Activated T-cell treated with anti-CD3 and anti-CD28 coated beads, Interleukin-2, amount 50 U/mL, for 72 hours (primary cell): Measurements from ENCODE around the gene SPDYE17. TPM values are rescaled to one million over a fixed set of nuclear protein-coding genes. Genes with fewer than 3 reads are reported as not detected.
"Not testable (repeated sequence)": the region's sequence is repeated elsewhere in the genome, so short reads cannot be mapped to it uniquely, and the experiment has no call there.

Source experiments
- ATAC-seq, 2 donors: fragments of 150-1000 bp; cut with Tn5 transposase; replicated peaks in 1 of 2; 2 replicates each; pipeline ENCODE4 v1.10.0; 2021; ENCODE audit warnings: moderate library complexity in 2 of 2, mild to moderate bottlenecking in 1 of 2
- DNase-seq, 2 donors: peaks; one replicate each; pipeline ENCODE4 v3.0.0; 2021 to 2022; ENCODE audit warnings: mixed read lengths in 1 of 2
- H3K27ac Mint-ChIP-seq: one replicate; pipeline ENCODE4 v1.8.0; 2022; ENCODE audit warnings: mild to moderate bottlenecking, moderate library complexity, mixed read lengths
- H3K27me3 Mint-ChIP-seq: one replicate; pipeline ENCODE4 v1.8.0; 2022; ENCODE audit warnings: low read depth, mixed read lengths
- H3K36me3 Mint-ChIP-seq, 2 donors: one replicate each; pipeline ENCODE4 v1.8.0; 2022; ENCODE audit warnings: mixed read lengths in 2 of 2, mild to moderate bottlenecking in 1 of 2; ENCODE audit not compliant: insufficient read depth in 2 of 2
- H3K4me1 Mint-ChIP-seq: one replicate; pipeline ENCODE4 v1.8.0; 2022; ENCODE audit warnings: low read depth, mixed read lengths
- H3K4me3 Mint-ChIP-seq, 2 donors: one replicate each; pipeline ENCODE4 v1.8.0; 2022; ENCODE audit warnings: mild to moderate bottlenecking in 2 of 2, mixed read lengths in 2 of 2, moderate library complexity in 2 of 2
- H3K9me3 Mint-ChIP-seq, 2 donors: one replicate each; pipeline ENCODE4 v1.8.0; 2022; ENCODE audit warnings: mixed read lengths in 2 of 2
- total RNA-seq, 2 donors: library from RNA; stranded (reverse); gene quantifications; one replicate each; pipeline ENCODE4 v1.2.3, GENCODE V29; 2022

The SPDYE17 gene
- total RNA-seq, 2 donors from 2014 or later = not detected

DNA sequence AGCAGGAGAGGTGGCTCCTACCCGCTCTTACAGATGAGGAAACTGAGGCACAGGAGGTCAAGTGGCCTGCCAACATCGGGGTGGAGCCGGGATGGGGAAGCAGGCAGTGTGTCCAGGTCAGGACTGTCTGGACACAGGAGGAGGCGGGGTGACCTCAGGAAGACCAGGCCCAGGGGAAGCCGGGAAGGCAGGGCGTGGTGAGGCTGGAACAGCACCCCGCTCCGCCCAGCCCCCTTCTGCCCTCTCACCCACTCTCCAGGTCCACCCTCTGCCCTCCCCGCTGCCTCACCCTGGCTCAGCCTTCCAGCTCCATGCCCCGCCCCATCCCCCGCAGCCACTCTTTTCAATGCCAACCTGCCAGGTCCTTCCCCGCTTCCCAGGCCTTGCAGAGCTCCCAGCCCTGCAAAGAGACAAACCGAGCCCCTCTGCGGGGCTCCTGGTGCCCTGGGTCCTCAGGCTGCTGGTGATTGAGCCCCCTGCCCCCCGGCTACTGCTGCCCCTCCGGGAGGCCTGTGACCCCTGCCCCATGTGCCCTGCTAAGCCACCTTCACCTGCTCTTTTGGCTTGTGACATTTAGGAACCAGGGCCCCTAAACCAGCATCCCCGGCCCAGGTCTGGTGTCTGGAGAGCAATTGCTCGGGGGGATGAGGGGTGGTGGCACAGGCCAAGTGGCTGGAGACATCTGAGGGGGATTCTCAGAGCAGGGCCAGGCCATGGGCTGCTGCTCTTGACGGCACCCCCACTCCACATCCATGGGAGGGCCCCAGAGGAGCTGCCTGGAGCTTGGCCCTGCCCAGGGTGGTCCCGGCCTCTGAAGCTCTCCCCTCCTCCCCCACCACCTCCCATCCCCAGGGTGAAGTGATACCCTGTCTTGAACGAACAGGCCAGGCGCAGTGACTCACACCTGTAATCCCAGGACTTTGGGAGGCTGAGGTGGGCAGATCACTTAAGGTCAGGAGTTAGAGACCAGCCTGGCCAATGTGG is 25.7 kb downstream of the SPDYE17 start:
- peak in 1 of 2 donors; percentile 28 for ATAC-seq
- not testable (repeated sequence) for H3K27ac Mint-ChIP-seq, H3K4me3 Mint-ChIP-seq, H3K27me3 Mint-ChIP-seq, DNase-seq, H3K9me3 Mint-ChIP-seq, H3K4me1 Mint-ChIP-seq, H3K36me3 Mint-ChIP-seq

GRCh38 chr7:77005461-77006057 is 26.6 kb downstream of the SPDYE17 start:
- not testable (repeated sequence) for ATAC-seq

DNA sequence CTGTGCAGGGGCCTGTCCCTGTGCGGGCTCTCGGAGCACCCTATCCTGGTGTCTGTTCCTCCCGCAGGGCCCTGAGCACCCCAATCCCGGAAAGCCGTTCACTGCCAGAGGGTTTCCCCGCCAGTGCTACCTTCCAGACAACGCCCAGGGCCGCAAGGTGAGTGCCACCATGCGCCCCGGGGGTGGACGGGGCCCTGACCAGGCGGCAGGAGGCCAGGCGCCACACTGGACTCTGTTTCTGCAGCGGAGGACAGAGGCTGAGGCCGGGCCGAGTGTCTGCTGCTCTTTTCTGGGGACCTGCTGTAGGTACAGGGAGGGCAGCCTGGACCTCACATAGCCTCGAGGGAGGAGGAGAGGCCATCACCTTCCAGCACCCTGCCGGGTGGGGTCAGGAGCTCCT is 28.0 kb downstream of the SPDYE17 start:
- not testable (repeated sequence) for DNase-seq, H3K4me1 Mint-ChIP-seq

More at GRCh38 chr7:77005461-77006057, 26.6 kb downstream of the SPDYE17 start:
- H3K36me3 Mint-ChIP-seq, H3K27me3 Mint-ChIP-seq, H3K4me1 Mint-ChIP-seq, H3K27ac Mint-ChIP-seq, DNase-seq, H3K4me3 Mint-ChIP-seq, H3K9me3 Mint-ChIP-seq: not testable (repeated sequence)

GRCh38 chr7:77003241-77003640 is 28.9 kb downstream of the SPDYE17 start:
- ATAC-seq, H3K9me3 Mint-ChIP-seq, DNase-seq, H3K27ac Mint-ChIP-seq, H3K4me3 Mint-ChIP-seq, H3K36me3 Mint-ChIP-seq, H3K27me3 Mint-ChIP-seq, H3K4me1 Mint-ChIP-seq: not testable (repeated sequence)

More for the DNA sequence above, 28.0 kb downstream of the SPDYE17 start:
- not testable (repeated sequence) for H3K27ac Mint-ChIP-seq, H3K4me3 Mint-ChIP-seq, H3K27me3 Mint-ChIP-seq, ATAC-seq, H3K36me3 Mint-ChIP-seq, H3K9me3 Mint-ChIP-seq

GRCh38 chr7:77002678-77003233 is 29.4 kb downstream of the SPDYE17 start:
- not testable (repeated sequence) for DNase-seq, H3K9me3 Mint-ChIP-seq, H3K36me3 Mint-ChIP-seq, ATAC-seq, H3K4me3 Mint-ChIP-seq, H3K4me1 Mint-ChIP-seq, H3K27me3 Mint-ChIP-seq, H3K27ac Mint-ChIP-seq

- DNase-seq, H3K27me3 Mint-ChIP-seq, H3K4me1 Mint-ChIP-seq, H3K4me3 Mint-ChIP-seq, H3K36me3 Mint-ChIP-seq, H3K27ac Mint-ChIP-seq, H3K9me3 Mint-ChIP-seq, ATAC-seq: not testable (repeated sequence)
Measured at GRCh38 chr7:77002104-77002503, 30.1 kb downstream of the SPDYE17 start.

DNA sequence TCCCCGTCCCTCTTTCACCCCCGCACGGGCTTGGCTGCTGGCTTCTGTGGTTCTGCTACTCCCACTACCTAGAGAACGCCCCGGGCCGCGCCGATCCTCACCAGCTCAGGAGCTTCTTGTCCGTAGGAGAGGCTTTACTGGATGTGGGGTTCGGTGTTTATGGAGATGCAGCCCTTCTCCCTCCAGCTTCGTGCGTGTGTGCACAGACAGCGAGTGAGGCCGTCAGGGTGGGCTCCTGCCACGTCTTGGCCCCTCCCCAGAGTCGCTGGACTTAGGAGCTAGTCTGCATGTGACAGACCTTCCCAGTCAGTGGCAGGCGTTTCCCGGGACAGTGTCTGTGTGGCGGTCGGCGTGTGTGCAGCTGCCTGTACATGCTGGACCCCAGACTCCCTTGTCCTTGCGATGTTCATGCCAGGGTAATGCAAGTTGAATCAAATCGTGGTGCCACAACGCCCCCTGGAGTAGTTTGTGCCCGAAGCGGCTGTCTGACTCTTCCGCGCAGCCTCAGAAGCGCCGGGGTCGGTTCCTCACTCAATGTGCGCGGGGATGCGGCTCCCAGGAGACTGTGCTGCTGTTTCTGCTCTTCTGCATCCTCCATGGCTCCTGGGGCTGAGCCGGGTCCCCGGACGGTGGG is 32.6 kb downstream of the SPDYE17 start:
- not testable (repeated sequence) for H3K4me1 Mint-ChIP-seq, H3K27ac Mint-ChIP-seq, H3K4me3 Mint-ChIP-seq, H3K9me3 Mint-ChIP-seq, H3K27me3 Mint-ChIP-seq, H3K36me3 Mint-ChIP-seq, DNase-seq
- peak in 1 of 2 donors; percentile 68 for ATAC-seq

- not testable (repeated sequence) for H3K4me1 Mint-ChIP-seq, H3K4me3 Mint-ChIP-seq, H3K27ac Mint-ChIP-seq, H3K36me3 Mint-ChIP-seq, H3K27me3 Mint-ChIP-seq, DNase-seq, H3K9me3 Mint-ChIP-seq
- ATAC-seq = peak in 1 of 2 donors; percentile 27
Measured at GRCh38 chr7:76998764-76999450, 33.3 kb downstream of the SPDYE17 start.

GRCh38 chr7:76998285-76998589 is 33.9 kb downstream of the SPDYE17 start:
- Mint-ChIP-seq H3K4me3 (no peak overlapping the region), H3K36me3 (peaks cover 0 to 1% of the 10 kb centered on the region in 2 donors), H3K9me3 (no peaks in the 10 kb centered on the region), H3K27ac (no peak overlapping the region), H3K27me3 (no peaks in the 10 kb centered on the region), H3K4me1 (no peaks in the 10 kb centered on the region)
- no peak for ATAC-seq
- no peak for DNase-seq

GRCh38 chr7:76997381-76998284 is 34.5 kb downstream of the SPDYE17 start:
- Mint-ChIP-seq H3K4me1 (no peaks in the 10 kb centered on the region), H3K4me3 (no peak overlapping the region), H3K36me3 (peaks cover 0 to 1% of the 10 kb centered on the region in 2 donors), H3K27ac (no peak overlapping the region), H3K9me3 (no peaks in the 10 kb centered on the region), H3K27me3 (no peaks in the 10 kb centered on the region)
- peak; percentile 16 to 20 for ATAC-seq
- no peak for DNase-seq

DNA sequence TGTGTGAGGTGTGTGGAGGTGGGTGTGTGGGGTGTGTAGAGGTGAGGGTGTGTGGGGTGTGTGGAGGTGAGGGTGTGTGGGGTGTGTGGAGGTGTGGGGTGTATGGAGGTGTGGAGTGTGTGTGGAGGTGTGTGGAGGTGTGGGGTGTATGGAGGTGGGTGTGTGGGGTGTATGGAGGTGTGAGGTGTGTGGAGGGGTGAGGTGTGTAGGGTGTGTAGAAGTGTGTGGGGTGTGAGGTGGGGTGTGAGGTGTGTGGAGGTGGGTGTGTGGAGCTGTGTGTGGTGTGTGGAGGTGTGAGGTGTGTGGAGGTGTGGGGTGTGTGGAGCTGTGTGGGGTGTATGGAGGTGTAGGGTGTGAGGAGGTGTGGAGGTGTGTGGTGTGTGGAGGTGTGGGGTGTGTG is 35.2 kb downstream of the SPDYE17 start:
- not testable (repeated sequence) for DNase-seq, H3K27me3 Mint-ChIP-seq, H3K27ac Mint-ChIP-seq, H3K4me3 Mint-ChIP-seq, H3K36me3 Mint-ChIP-seq, H3K4me1 Mint-ChIP-seq, H3K9me3 Mint-ChIP-seq
- ATAC-seq = peak in 1 of 2 donors; percentile 14

- DNase-seq, H3K36me3 Mint-ChIP-seq, H3K9me3 Mint-ChIP-seq, H3K27me3 Mint-ChIP-seq, H3K4me3 Mint-ChIP-seq, ATAC-seq, H3K27ac Mint-ChIP-seq, H3K4me1 Mint-ChIP-seq: not testable (repeated sequence)
Measured at GRCh38 chr7:76994286-76994685, 37.9 kb downstream of the SPDYE17 start.
